HCT116 (cell line): ENCODE data around the gene KATNAL1. TPM values are rescaled to one million over a fixed set of nuclear protein-coding genes. Genes with fewer than 3 reads are reported as not detected.

Experiments used
- ATAC-seq: fragments of 200-7000 bp; cut with Tn5 transposase; 2 replicates; pipeline ENCODE4 v1.9.1; 2020; ENCODE audit warnings: mild to moderate bottlenecking, moderate library complexity
- BruUV-seq: library from RNA; stranded (reverse); fragments of 400-500 nt; replicated peaks from 2 replicates; lab custom pipeline; 2021; lab: Mats Ljungman, UMichigan
- CTCF ChIA-PET: fragments of 300-600 bp; sonication (Branson Sonifier 250); formaldehyde crosslinking; loops from one replicate; lab custom pipeline; 2021; ENCODE audit warnings: antibody characterized with exemption; lab: Charles Lee
- POLR2A ChIA-PET: fragments of 300-600, 350-600 bp; sonication (Branson Sonifier 250); formaldehyde crosslinking; loops from one replicate; lab custom pipeline; 2021; ENCODE audit warnings: antibody characterized with exemption; lab: Charles Lee
- RAD21 ChIA-PET, 2 experiments: fragments of 300-600 bp; sonication (Branson Sonifier 250); formaldehyde crosslinking; loops; one replicate each; lab custom pipeline; 2023; ENCODE audit warnings: low total read pairs in 2 of 2; ENCODE audit not compliant: uncharacterized antibody in 2 of 2, unreplicated experiment in 2 of 2, low non-redundant PET in 1 of 2; lab: Charles Lee
- DNase-seq: peaks from one replicate; pipeline ENCODE4 v3.0.0-alpha.2; 2010; ENCODE audit warnings: low read depth, low spot score
- H2AFZ ChIP-seq: fragments of 200-600 bp; shearing (Covaris generic), sonication (generic); 2 replicates; pipeline ENCODE4 v1.6.1; 2017; ENCODE audit warnings: low read depth, mixed run types, mixed read lengths, antibody characterized with exemption, low read length; ENCODE audit not compliant: poor library complexity, severe bottlenecking
- H3K27ac ChIP-seq: 2 replicates; pipeline ENCODE4 v1.5.1; 2012; ENCODE audit warnings: low read depth, low read length
- H3K27me3 ChIP-seq: fragments of 200-600 bp; sonication (generic); 2 replicates; pipeline ENCODE4 v1.6.1; 2016; ENCODE audit warnings: mixed run types, low read length, mixed read lengths; ENCODE audit not compliant: insufficient read depth
- H3K36me3 ChIP-seq, 2 experiments: fragments of 200-500 bp in 1 of 2; fragments of 200-600 bp in 1 of 2; sonication (Bioruptor generic) in 1 of 2; sonication (generic) in 1 of 2; 2 replicates each; pipeline versions ENCODE4 v1.5.1 to v1.6.1; 2014 to 2016; ENCODE audit warnings: low read length in 2 of 2, inconsistent platforms in 1 of 2, mixed read lengths in 1 of 2, mixed run types in 1 of 2; ENCODE audit not compliant: insufficient read depth in 2 of 2, control insufficient read depth in 1 of 2
- H3K4me1 ChIP-seq, 2 experiments: fragments of 200-600 bp in 1 of 2; sonication (generic) in 1 of 2; 2 replicates each; pipeline versions ENCODE4 v1.5.1 to v1.6.1; 2012 to 2017; ENCODE audit warnings: low read length in 2 of 2, inconsistent platforms in 1 of 2, mild to moderate bottlenecking in 1 of 2, mixed read lengths in 1 of 2, mixed run types in 1 of 2, moderate library complexity in 1 of 2; ENCODE audit not compliant: insufficient read depth in 2 of 2, control insufficient read depth in 1 of 2
- H3K4me2 ChIP-seq: fragments of 200-600 bp; sonication (generic); 2 replicates; pipeline ENCODE4 v1.6.1; 2017; ENCODE audit warnings: mixed run types, low read length, mixed read lengths
- H3K4me3 ChIP-seq, 2 experiments: fragments of 200-600 bp in 1 of 2; sonication (generic) in 1 of 2; replicated peaks in 1 of 2; 2 replicates each; pipeline ENCODE4 v1.5.1; 2011 to 2016; ENCODE audit warnings: low read length in 2 of 2, control low read depth in 1 of 2, low read depth in 1 of 2, mild to moderate bottlenecking in 1 of 2, mixed read lengths in 1 of 2, mixed run types in 1 of 2
- H3K79me2 ChIP-seq: fragments of 200-600 bp; sonication (generic); 2 replicates; pipeline ENCODE4 v1.6.1; 2017; ENCODE audit warnings: mild to moderate bottlenecking, mixed run types, low read length, moderate library complexity, mixed read lengths; ENCODE audit not compliant: insufficient read depth
- H3K9ac ChIP-seq: fragments of 200-600 bp; sonication (generic); 2 replicates; pipeline ENCODE4 v1.6.1; 2016; ENCODE audit warnings: low read length, mixed read lengths
- H3K9me2 ChIP-seq: fragments of 200-600 bp; sonication (generic), shearing (Covaris generic); 2 replicates; pipeline ENCODE4 v1.6.1; 2017; ENCODE audit warnings: mixed run types, mild to moderate bottlenecking, moderate library complexity; ENCODE audit not compliant: insufficient read depth
- H3K9me3 ChIP-seq, 2 experiments: fragments of 200-500 bp in 1 of 2; fragments of 200-600 bp in 1 of 2; sonication (Bioruptor generic) in 1 of 2; sonication (generic) in 1 of 2; 2 replicates each; pipeline ENCODE4 v1.6.1; 2014 to 2017; ENCODE audit warnings: low read length in 2 of 2, mixed read lengths in 2 of 2, inconsistent platforms in 1 of 2, low read depth in 1 of 2, mild to moderate bottlenecking in 1 of 2, mixed run types in 1 of 2, moderate library complexity in 1 of 2; ENCODE audit not compliant: control insufficient read depth in 1 of 2, insufficient read depth in 1 of 2
- H4K20me1 ChIP-seq: fragments of 200-600 bp; sonication (generic), shearing (Covaris generic); 2 replicates; pipeline ENCODE4 v1.6.1; 2017; ENCODE audit warnings: mixed run types, mild to moderate bottlenecking, moderate library complexity; ENCODE audit not compliant: insufficient read depth
- ATF3 ChIP-seq: IDR thresholded peaks from 2 replicates; pipeline ENCODE4 v1.6.1; 2012
- CEBPB ChIP-seq: IDR thresholded peaks from 2 replicates; pipeline ENCODE4 v1.6.1; 2012; ENCODE audit warnings: low read depth
- CTCF ChIP-seq, 3 experiments: fragments of 200-600 bp in 1 of 3; sonication (generic) in 1 of 3; IDR thresholded peaks in 2 of 3; conservative IDR thresholded peaks in 1 of 3; 2 replicates each; pipeline ENCODE4 v1.5.1; 2012 to 2017; ENCODE audit warnings: low read depth in 2 of 3, low read length in 2 of 3, antibody characterized with exemption in 1 of 3, borderline replicate concordance in 1 of 3, control low read depth in 1 of 3, mild to moderate bottlenecking in 1 of 3, mixed read lengths in 1 of 3, mixed run types in 1 of 3, moderate library complexity in 1 of 3; ENCODE audit not compliant: insufficient read depth in 1 of 3
- ELF1 ChIP-seq: IDR thresholded peaks from 2 replicates; pipeline ENCODE4 v1.6.1; 2012; ENCODE audit warnings: low read depth, borderline replicate concordance
- FOSL1 ChIP-seq: IDR thresholded peaks from 2 replicates; pipeline ENCODE4 v1.6.1; 2012; ENCODE audit warnings: low read depth
- JUND ChIP-seq: IDR thresholded peaks from 2 replicates; pipeline ENCODE4 v1.6.1; 2012
- MAX ChIP-seq: IDR thresholded peaks from 2 replicates; pipeline ENCODE4 v1.6.1; 2012
- POLR2A ChIP-seq: IDR thresholded peaks from 2 replicates; pipeline ENCODE4 v1.7.0; 2011; ENCODE audit warnings: borderline replicate concordance; ENCODE audit not compliant: insufficient read depth, insufficient read length; ENCODE audit errors: extremely low read depth
- RAD21 ChIP-seq: IDR thresholded peaks from 2 replicates; pipeline ENCODE4 v1.6.1; 2012; ENCODE audit warnings: low read depth, mild to moderate bottlenecking
- SRF ChIP-seq: IDR thresholded peaks from 2 replicates; pipeline ENCODE4 v1.6.1; 2012; ENCODE audit warnings: low read depth
- TCF7L2 ChIP-seq: IDR thresholded peaks from 2 replicates; pipeline ENCODE4 v1.7.0; 2011; ENCODE audit warnings: borderline replicate concordance, inconsistent platforms; ENCODE audit not compliant: insufficient read depth, insufficient read length; ENCODE audit errors: extremely low read depth
- YY1 ChIP-seq: IDR thresholded peaks from 2 replicates; pipeline ENCODE4 v1.6.1; 2011; ENCODE audit warnings: low read length, low read depth, moderate library complexity, mild to moderate bottlenecking; ENCODE audit not compliant: insufficient replicate concordance; ENCODE audit errors: extremely low read depth
- ZNF274 ChIP-seq: fragments of 200-500 bp; sonication (Bioruptor generic); IDR thresholded peaks from 2 replicates; pipeline ENCODE4 v1.6.1; 2014; ENCODE audit warnings: mild to moderate bottlenecking, low read depth, low read length, inconsistent platforms
- intact Hi-C: fragments of 100-400 bp; cut with micrococcal nuclease; formaldehyde crosslinking; loops from 2 replicates; pipeline ENCODE4 v1.10.0; 2022
- total RNA-seq: library from RNA; stranded (reverse); gene quantifications from one replicate; pipeline ENCODE4 v1.2.1, GENCODE V29; 2021; ENCODE audit not compliant: unreplicated experiment
- TF ChIP-seq, protein P1 (sequence below): IDR thresholded peaks from 2 replicates; pipeline ENCODE4 v1.6.1; 2011; ENCODE audit warnings: mild to moderate bottlenecking, low read length, moderate library complexity; ENCODE audit not compliant: insufficient replicate concordance; ENCODE audit errors: extremely low read depth

Gene KATNAL1
- total RNA-seq, 1 experiment from 2014 or later = 17.3 TPM

DNA sequence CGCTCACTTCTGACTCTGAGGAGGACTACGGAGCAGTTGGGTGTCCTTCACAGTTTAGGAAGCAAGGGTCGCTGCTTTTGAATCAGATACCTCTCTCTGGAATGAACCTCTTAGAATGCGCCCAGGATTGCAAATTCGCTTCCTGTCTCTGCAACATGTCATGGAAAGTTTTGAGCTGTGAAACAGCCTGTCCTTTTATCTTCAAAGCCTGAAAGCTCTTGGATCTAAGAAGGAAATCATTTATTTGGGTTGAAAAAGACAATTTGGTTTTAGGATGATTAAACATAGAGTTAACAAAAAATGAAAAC is 134.1 kb downstream of the KATNAL1 start:
- H3K4me1 ChIP-seq = no peaks in the 10 kb centered on the region
- no peaks in the 10 kb centered on the region for H3K9me2 ChIP-seq
- CTCF ChIA-PET = no interaction called here
- RAD21 ChIA-PET = no interaction called here
- no peak overlapping the region for H2AFZ ChIP-seq
- no peaks in the 10 kb centered on the region for H3K79me2 ChIP-seq
- no TSS peak for BruUV-seq
- ATAC-seq (no peak), DNase-seq (no peak)
- no peak overlapping the region for H3K9ac ChIP-seq
- no peak overlapping the region for H3K4me3 ChIP-seq
- no peaks in the 10 kb centered on the region for H3K27me3 ChIP-seq
- POLR2A ChIA-PET = no interaction called here
- no peak overlapping the region for H3K4me2 ChIP-seq
- TF ChIP-seq CEBPB (no peak), FOSL1 (no peak), SRF (no peak), POLR2A (no peak)
- H3K27ac ChIP-seq = no peak overlapping the region
- H3K9me3 ChIP-seq = no peaks in the 10 kb centered on the region
- intact Hi-C loops = no loop called here
- H4K20me1 ChIP-seq = no peaks in the 10 kb centered on the region
- H3K36me3 ChIP-seq = no peaks in the 10 kb centered on the region

DNA sequence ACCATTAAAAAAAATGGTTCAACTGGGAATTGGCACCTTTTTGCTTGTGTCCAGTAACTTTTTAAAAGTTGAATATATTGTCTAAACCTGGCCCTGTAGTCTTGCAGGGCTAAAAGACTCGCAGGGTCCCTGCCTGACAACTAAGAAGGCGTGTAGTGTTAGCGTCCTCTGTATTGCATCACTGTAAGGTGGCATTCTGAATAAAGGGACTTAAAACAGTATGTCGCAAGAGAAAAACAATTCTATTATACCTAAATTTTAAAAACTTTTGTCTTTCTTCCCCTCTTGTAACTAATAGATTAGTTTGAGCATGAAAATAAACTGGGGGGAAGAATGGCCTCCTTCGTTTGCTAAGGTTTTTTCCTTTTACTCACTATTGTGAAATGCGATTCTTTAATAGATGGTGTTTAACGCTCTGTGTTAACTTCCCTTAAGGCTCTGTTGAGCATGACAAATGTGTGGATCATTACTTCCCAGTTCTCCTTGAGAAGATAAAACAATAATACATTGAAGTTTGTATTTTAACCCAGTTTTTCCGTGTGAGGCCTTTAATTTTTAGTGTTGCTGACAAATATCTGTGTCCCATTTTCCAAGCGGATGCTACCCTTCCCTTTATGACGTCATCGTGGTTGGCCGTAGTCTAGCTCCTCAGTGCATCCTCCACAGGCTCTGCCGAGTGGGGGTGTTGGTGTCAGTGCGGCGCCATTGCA is 134.6 kb downstream of the KATNAL1 start:
- no peaks in the 10 kb centered on the region for H3K79me2 ChIP-seq
- intact Hi-C loops = no loop called here
- ChIA-PET RAD21 (no interaction called here), POLR2A (no interaction called here), CTCF (no interaction called here)
- no peak overlapping the region for H2AFZ ChIP-seq
- H3K9me2 ChIP-seq = no peaks in the 10 kb centered on the region
- H3K4me1 ChIP-seq = no peaks in the 10 kb centered on the region
- ATAC-seq (no peak), DNase-seq (no peak)
- H3K9me3 ChIP-seq = no peaks in the 10 kb centered on the region
- no TSS peak for BruUV-seq
- no peak overlapping the region for H3K9ac ChIP-seq
- H4K20me1 ChIP-seq = no peaks in the 10 kb centered on the region
- H3K27ac ChIP-seq = no peak overlapping the region
- H3K36me3 ChIP-seq = no peaks in the 10 kb centered on the region
- no peak overlapping the region for H3K4me2 ChIP-seq
- H3K4me3 ChIP-seq = no peak overlapping the region
- H3K27me3 ChIP-seq = no peaks in the 10 kb centered on the region
- TF ChIP-seq ATF3 (no peak), YY1 (no peak), RAD21 (no peak), ELF1 (no peak), TCF7L2 (no peak), ZNF274 (no peak), SRF (no peak), JUND (no peak), MAX (no peak), CTCF (IDR thresholded peaks at IDR 0.05 in 2 of 3, conservative IDR thresholded peaks at IDR 0.05 in 1 of 3; ENCODE audit: borderline replicate concordance in 1 of 3, insufficient read depth in 1 of 3, low read depth in 2 of 3, low read length in 2 of 3) (no peak)
- TF ChIP-seq, protein P1, sequence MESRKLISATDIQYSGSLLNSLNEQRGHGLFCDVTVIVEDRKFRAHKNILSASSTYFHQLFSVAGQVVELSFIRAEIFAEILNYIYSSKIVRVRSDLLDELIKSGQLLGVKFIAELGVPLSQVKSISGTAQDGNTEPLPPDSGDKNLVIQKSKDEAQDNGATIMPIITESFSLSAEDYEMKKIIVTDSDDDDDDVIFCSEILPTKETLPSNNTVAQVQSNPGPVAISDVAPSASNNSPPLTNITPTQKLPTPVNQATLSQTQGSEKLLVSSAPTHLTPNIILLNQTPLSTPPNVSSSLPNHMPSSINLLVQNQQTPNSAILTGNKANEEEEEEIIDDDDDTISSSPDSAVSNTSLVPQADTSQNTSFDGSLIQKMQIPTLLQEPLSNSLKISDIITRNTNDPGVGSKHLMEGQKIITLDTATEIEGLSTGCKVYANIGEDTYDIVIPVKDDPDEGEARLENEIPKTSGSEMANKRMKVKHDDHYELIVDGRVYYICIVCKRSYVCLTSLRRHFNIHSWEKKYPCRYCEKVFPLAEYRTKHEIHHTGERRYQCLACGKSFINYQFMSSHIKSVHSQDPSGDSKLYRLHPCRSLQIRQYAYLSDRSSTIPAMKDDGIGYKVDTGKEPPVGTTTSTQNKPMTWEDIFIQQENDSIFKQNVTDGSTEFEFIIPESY = no peak
